ENCODE results near the gene GABRG3. TPM values are rescaled to one million over a fixed set of nuclear protein-coding genes. Genes with fewer than 3 reads are reported as not detected.

Gene GABRG3
- total and polyA plus RNA-seq, 2 of the 4 experiments (the other 2 are of a cell fraction), result not detected

- ChIA-PET CTCF (interaction anchor here (1.0 kb wide), 1 partner anchor 24 kb away, joined by 4 read pairs; no protein-coding TSS in a partner anchor), POLR2A (ENCODE audit: unreplicated experiment) (no interaction called here)
These were observed 115.2 kb downstream of the GABRG3 start for GRCh38 chr15:27086149-27086548.

More at GRCh38 chr15:27086149-27086548, 115.2 kb downstream of the GABRG3 start:
- Histone ChIP-seq H2BK5ac (ENCODE audit: low read depth, low read length, poor library complexity, severe bottlenecking) (no peak overlapping the region), H4K91ac (ENCODE audit: insufficient read depth, low read depth, low read length) (no peak overlapping the region), H2BK120ac (ENCODE audit: low read depth, low read length) (no peak overlapping the region), H3K56ac (ENCODE audit: extremely low read depth, insufficient read depth, low read length) (no peak overlapping the region), H2BK20ac (ENCODE audit: low read depth, low read length) (no peak overlapping the region), H3K14ac (replicated peaks; ENCODE audit: low read depth, low read length) (no peak overlapping the region), H3K27me3 (ENCODE audit: control insufficient read depth, insufficient read depth, low read length) (no peaks in the 10 kb centered on the region), H3K4me3 (ENCODE audit: insufficient read depth, low read depth, low read length) (no peak overlapping the region), H3K23ac (ENCODE audit: low read depth, low read length) (no peak overlapping the region), H3K36me3 (ENCODE audit: control insufficient read depth, insufficient read depth, low read length) (no peaks in the 10 kb centered on the region), H3K4ac (ENCODE audit: low read depth, low read length) (no peak overlapping the region), H4K8ac (ENCODE audit: low read depth in 2 of 2, low read length in 2 of 2) (no peak overlapping the region), H2BK15ac (ENCODE audit: low read depth, low read length) (no peak overlapping the region), H4K5ac (ENCODE audit: low read depth, low read length) (no peak overlapping the region), H3K18ac (ENCODE audit: low read depth, low read length) (no peak overlapping the region), H3K4me1 (ENCODE audit: control insufficient read depth, insufficient read depth, low read length) (no peaks in the 10 kb centered on the region), H3K4me2 (ENCODE audit: low read depth, low read length) (no peak overlapping the region), H2AK9ac (replicated peaks; ENCODE audit: low read depth, low read length, poor library complexity) (no peak overlapping the region), H4K20me1 (ENCODE audit: insufficient read depth, low read length) (no peaks in the 10 kb centered on the region), H3K27ac (ENCODE audit: insufficient read depth, low read length) (no peak overlapping the region), H3K9me3 (ENCODE audit: control insufficient read depth, insufficient read depth, low read length) (peaks cover 33% of the 10 kb centered on the region), H3K79me1 (ENCODE audit: low read depth in 1 of 2, low read length in 2 of 2) (no peaks in the 10 kb centered on the region), H2AK5ac (ENCODE audit: low read depth, low read length) (no peak overlapping the region), H3K9me1 (ENCODE audit: insufficient read depth, low read length) (no peaks in the 10 kb centered on the region), H2AFZ (replicated peaks; ENCODE audit: low read length, poor library complexity) (no peak overlapping the region), H3K9ac (ENCODE audit: low read depth, low read length) (no peak overlapping the region)
- DNase-seq (no peak), ATAC-seq (ENCODE audit: low read depth) (no peak)
- BruUV-seq (replicated peaks), result no TSS peak
- in situ Hi-C loops (cut with MboI; ENCODE audit: low sequenced_read_pairs) (no loop called here), intact Hi-C loops (cut with micrococcal nuclease) (no loop called here), dilution Hi-C loops (cut with HindIII; ENCODE audit: low sequenced_read_pairs, unreplicated experiment) (no loop called here)
- WGBS, 2 experiments (ENCODE audit: extremely low coverage in 2 of 2, insufficient read length in 1 of 2), result no CpG with 5 or more reads among the region's 5 CpGs
- TF ChIP-seq, protein P1, sequence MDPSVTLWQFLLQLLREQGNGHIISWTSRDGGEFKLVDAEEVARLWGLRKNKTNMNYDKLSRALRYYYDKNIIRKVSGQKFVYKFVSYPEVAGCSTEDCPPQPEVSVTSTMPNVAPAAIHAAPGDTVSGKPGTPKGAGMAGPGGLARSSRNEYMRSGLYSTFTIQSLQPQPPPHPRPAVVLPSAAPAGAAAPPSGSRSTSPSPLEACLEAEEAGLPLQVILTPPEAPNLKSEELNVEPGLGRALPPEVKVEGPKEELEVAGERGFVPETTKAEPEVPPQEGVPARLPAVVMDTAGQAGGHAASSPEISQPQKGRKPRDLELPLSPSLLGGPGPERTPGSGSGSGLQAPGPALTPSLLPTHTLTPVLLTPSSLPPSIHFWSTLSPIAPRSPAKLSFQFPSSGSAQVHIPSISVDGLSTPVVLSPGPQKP (IDR thresholded peaks at IDR 0.05; ENCODE audit: borderline replicate concordance, low read depth, low read length), result no peak
- TF ChIP-seq MXI1 (IDR thresholded peaks at IDR 0.05; ENCODE audit: borderline replicate concordance, low read depth, low read length) (no peak), NFE2L2 (IDR thresholded peaks at IDR 0.05; ENCODE audit: low read depth, low read length) (no peak), BHLHE40 (IDR thresholded peaks at IDR 0.05; ENCODE audit: low read depth, low read length) (no peak), MAZ (IDR thresholded peaks at IDR 0.05; ENCODE audit: borderline replicate concordance, low read depth, low read length) (no peak), SMC3 (IDR thresholded peaks at IDR 0.05; ENCODE audit: low read depth, low read length) (no peak), MAFK (IDR thresholded peaks at IDR 0.05; ENCODE audit: low read depth, low read length) (no peak), RAD21 (IDR thresholded peaks at IDR 0.05; ENCODE audit: low read length) (no peak), CEBPB (IDR thresholded peaks at IDR 0.05; ENCODE audit: low read depth, low read length) (no peak), CHD1 (IDR thresholded peaks at IDR 0.05; ENCODE audit: low read depth, low read length) (no peak), POLR2A (IDR thresholded peaks at IDR 0.05; ENCODE audit: low read depth, low read length) (no peak), FOS (IDR thresholded peaks at IDR 0.05; ENCODE audit: low read depth, low read length) (no peak)
- TF ChIP-seq, protein P2, sequence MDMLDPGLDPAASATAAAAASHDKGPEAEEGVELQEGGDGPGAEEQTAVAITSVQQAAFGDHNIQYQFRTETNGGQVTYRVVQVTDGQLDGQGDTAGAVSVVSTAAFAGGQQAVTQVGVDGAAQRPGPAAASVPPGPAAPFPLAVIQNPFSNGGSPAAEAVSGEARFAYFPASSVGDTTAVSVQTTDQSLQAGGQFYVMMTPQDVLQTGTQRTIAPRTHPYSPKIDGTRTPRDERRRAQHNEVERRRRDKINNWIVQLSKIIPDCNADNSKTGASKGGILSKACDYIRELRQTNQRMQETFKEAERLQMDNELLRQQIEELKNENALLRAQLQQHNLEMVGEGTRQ (IDR thresholded peaks at IDR 0.05; ENCODE audit: low read depth, low read length), result no peak
- TF ChIP-seq, protein P3, sequence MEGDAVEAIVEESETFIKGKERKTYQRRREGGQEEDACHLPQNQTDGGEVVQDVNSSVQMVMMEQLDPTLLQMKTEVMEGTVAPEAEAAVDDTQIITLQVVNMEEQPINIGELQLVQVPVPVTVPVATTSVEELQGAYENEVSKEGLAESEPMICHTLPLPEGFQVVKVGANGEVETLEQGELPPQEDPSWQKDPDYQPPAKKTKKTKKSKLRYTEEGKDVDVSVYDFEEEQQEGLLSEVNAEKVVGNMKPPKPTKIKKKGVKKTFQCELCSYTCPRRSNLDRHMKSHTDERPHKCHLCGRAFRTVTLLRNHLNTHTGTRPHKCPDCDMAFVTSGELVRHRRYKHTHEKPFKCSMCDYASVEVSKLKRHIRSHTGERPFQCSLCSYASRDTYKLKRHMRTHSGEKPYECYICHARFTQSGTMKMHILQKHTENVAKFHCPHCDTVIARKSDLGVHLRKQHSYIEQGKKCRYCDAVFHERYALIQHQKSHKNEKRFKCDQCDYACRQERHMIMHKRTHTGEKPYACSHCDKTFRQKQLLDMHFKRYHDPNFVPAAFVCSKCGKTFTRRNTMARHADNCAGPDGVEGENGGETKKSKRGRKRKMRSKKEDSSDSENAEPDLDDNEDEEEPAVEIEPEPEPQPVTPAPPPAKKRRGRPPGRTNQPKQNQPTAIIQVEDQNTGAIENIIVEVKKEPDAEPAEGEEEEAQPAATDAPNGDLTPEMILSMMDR (conservative IDR thresholded peaks at IDR 0.05; ENCODE audit: low read depth, low read length), result no peak

All from IMR-90 (cell line).